ENCODE results near the gene MDFIC. TPM values are rescaled to one million over a fixed set of nuclear protein-coding genes. Genes with fewer than 3 reads are reported as not detected.

Gene MDFIC
- total and polyA plus RNA-seq, 12 donors = 7.6 to 55.7 (median 33.6) TPM

GRCh38 chr7:114942446-114943175 is 20.7 kb downstream of the MDFIC start:
- peaks cover 0 to 28% (median 5%) of the 10 kb centered on the region in 9 donors for H3K36me3 ChIP-seq
- H3K4me1 ChIP-seq = peaks cover 0 to 66% (median 14%) of the 10 kb centered on the region in 9 donors
- no peak for DNase-seq
- H3K27ac ChIP-seq = peak overlapping the region in 1 of 10 donors; percentile 4
- no peak for TF ChIP-seq CTCF (IDR thresholded peaks at IDR 0.05)
- intact Hi-C loops (cut with DNase I) = no loop called here
- H3K27me3 ChIP-seq = no peaks in the 10 kb centered on the region
- 88 to 91% methylated on average over 9 of the region's 9 CpGs for WGBS, 2 donors
- no peak overlapping the region for H3K4me3 ChIP-seq
- no peak for ATAC-seq
- H3K9me3 ChIP-seq = no peaks in the 10 kb centered on the region

- H3K27me3 ChIP-seq = no peaks in the 10 kb centered on the region
- H3K9me3 ChIP-seq = no peaks in the 10 kb centered on the region
- ATAC-seq (no peak), DNase-seq (no peak)
- peak overlapping the region in 2 of 10 donors; percentile 4 to 62 for H3K27ac ChIP-seq
- H3K4me1 ChIP-seq = peaks cover 0 to 58% (median 10%) of the 10 kb centered on the region in 9 donors
- peaks cover 0 to 28% (median 5%) of the 10 kb centered on the region in 9 donors for H3K36me3 ChIP-seq
- intact Hi-C loops (cut with DNase I) = no loop called here
- TF ChIP-seq CTCF (IDR thresholded peaks at IDR 0.05) = no peak
- 86 to 98% methylated on average over 1 of the region's 1 CpG for WGBS, 2 donors
- H3K4me3 ChIP-seq = no peak overlapping the region
Observed at GRCh38 chr7:114943530-114943929, 21.6 kb downstream of the MDFIC start.

GRCh38 chr7:114943953-114944744 is 22.3 kb downstream of the MDFIC start:
- Histone ChIP-seq H3K4me1 (peaks cover 0 to 58% (median 11%) of the 10 kb centered on the region in 9 donors), H3K27ac (peak overlapping the region in 6 of 10 donors; percentile 46 to 72 (median 62)), H3K27me3 (no peaks in the 10 kb centered on the region), H3K4me3 (peak overlapping the region in 4 of 10 donors; percentile 24 to 37 (median 26)), H3K36me3 (peaks cover 0 to 28% (median 5%) of the 10 kb centered on the region in 9 donors), H3K9me3 (no peaks in the 10 kb centered on the region)
- ATAC-seq (no peak), DNase-seq (no peak)
- 77 to 83% methylated on average over 3 of the region's 3 CpGs for WGBS, 2 donors
- no peak for TF ChIP-seq CTCF (IDR thresholded peaks at IDR 0.05)
- intact Hi-C loops (cut with DNase I) = no loop called here
